HG02884 (cell line): ENCODE measurements around the gene SDCCAG8.

Experiments
- ATAC-seq: cut with Tn5 transposase; IDR thresholded peaks from one replicate; pipeline ENCODE4 v1.9.1; 2021; ENCODE audit warnings: mild to moderate bottlenecking, moderate library complexity; ENCODE audit not compliant: unreplicated experiment

SDCCAG8 gene

DNA sequence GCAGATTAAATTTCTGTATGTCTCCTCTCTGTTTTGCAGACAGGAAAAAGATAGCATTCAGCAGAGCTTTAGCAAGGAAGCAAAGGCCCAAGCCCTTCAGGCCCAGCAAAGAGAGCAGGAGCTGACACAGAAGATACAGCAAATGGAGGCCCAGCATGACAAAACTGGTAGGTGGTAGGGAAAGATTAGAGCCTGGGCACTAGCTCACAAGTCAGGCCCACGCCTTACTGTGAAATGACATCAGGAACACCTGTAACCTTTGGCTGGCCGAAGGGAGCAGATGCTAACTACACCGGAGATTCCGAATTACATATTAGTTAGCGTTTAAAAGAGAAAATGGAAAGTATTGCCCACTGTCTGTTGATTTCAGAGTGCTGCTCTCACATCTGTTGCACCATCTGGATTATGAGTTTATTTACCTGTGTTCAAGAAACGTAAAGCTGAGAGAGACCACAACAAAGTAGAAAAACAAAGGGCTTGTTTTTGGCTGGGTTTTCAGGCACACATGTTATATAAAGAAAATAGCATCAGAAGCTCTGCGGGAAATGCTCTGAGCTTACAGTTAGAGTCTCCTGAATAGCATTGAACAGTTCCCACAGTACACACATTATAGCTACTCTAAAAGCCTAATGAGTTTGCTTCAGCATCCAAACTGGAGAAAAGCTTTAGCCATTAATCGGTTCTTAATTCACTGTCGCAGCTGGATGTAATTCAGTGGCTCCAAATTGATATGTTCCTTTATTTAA lies 160.0 kb downstream of the SDCCAG8 start:
- no peak for ATAC-seq

DNA sequence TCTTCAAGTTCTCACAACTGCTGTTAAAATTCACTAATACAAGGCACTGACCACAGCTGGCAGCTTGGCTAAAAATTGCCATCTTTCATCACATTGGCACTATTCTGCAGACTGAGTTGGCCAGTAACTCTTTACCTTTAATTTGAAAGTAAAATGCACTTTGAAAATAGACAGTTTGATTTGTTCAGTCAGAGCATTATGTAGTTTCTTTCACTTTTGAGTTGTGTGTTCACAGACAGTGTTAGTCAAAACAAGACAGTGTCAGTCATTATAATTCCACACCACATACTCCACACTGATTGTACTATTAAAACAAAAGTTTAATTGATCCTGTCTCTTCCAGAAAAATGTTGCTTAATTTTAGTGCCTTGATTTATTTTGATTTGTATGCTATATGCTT lies 160.7 kb downstream of the SDCCAG8 start:
- ATAC-seq = peak; percentile 79

DNA sequence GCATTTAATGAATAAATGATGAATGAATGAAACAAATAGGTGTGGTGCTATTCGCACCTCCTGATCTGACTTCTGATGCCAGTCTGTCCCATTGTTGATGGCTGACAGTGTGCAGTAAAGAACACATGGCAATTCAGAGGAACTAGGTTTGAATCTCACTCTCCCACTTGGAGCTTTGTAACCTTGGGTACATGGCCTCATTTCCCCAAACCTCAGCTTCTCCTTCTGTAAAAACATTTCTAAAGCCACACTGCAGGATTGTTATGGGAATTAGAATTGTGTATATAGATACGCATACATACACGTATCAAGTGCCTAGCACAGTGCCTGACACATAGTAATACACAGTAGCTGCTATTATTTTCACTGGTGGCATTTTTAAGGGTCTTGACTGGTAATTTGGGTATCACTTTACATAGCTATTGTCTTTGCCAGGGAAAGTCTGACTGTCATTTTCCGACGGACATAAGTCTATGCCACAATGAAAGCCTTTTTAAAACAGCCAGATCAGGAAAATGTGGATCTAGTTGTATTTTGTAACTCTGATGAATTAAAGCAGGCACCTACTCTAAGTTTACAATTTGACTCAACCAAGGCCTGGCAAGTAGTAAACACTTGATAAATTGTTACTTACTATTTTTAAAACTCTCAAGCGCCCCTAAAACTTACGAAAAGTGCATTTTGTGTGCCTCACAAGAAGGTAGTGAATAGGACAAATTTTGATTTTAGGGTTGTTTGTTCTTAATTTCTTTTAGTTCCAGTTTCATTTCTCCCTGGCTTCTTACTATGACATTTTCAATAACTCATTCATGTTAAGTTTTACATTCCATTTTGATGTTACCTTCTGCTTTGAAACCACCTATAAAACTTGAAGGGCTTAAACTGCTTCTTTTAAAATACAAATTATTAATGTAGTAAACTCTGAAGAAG lies 164.4 kb downstream of the SDCCAG8 start:
- ATAC-seq = no peak

DNA sequence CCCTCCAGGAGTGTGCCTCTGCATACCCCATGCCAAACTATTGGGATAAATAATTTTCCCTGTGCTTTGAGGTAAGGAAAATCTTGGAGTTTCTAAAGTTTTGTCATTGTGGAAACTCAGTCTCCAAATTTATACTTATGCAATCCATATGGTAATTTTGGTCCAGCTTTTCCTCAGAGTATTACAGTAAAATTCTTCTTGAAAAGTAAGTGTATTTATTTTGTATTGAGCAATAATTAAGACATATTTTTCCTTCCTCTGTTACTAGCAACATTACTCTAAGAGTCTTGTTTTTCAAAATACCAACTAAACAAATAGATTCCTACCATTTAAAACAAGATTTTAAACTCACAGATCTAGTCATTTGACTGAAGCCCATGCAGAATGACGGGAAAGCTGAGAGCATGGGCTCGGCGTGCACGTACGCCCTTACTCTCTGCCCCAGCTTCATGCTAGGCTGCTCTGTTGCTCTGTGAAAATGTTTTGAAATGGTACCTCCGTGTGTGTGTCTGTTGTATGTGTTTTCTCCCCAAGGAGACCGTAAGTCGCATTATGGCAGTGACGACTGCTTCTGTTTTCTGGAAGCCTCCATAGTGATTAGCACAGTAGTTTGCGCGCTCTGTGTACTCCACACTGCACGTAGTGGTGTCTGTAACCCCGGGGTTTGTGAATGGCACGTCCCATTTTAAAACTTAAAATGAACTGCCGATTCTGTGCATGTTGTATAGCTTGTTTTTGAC lies 165.3 kb downstream of the SDCCAG8 start:
- no peak for ATAC-seq

DNA sequence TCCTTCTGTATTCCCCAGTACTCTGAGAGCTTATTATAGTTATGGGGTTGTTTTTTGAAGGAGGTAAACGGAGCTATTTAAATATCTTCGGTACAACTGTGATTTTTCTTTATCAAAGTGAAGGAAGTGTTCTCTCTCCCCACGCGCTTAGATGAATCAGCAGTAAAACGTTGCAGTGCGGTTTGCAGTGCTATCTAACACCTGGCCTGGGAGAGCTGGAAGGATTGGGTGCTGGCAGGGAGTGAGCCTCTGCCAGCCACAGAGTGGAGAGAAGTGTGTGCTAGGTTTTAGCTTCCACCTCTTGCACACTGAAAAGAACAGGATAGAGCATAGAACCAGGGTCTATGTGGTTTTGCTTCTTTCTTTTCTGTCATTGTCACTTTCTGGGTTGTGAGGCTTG lies 165.9 kb downstream of the SDCCAG8 start:
- peak; percentile 79 for ATAC-seq

DNA sequence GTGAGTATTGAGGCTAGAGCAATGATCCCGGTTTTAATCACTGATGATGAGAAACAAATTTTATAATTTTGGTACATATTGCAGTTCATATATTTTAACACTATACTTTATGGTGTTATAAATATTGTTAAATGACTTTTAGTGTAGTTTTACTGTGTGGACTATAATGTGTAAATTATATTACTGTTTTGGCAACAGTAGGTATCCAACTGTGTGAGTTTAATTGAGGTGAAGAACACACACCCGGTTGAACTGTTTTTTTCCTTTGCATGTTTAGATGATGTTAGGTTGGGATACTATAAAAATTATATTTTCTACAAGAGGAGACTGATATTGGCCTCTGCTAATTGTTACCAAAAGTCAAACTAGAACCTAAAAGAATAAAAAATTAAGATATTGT lies 166.5 kb downstream of the SDCCAG8 start:
- no peak for ATAC-seq

DNA sequence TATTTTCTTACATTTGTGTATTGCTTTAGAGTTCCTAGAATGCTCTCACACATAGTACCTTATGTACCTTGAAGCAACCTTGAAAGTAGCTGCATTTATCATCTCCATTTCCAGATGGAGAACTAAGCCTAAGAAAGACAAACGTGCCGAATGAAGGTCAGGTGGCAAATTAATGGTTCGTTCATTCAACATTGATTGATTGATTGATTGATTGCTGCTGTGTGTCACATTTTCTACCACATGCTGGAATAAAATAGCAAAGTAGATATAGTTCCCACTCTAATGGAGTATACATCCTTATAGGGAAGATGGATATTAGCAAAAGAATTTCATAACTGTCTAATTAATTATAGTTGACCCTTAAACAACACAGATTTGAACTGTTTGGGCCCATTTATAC lies 172.2 kb downstream of the SDCCAG8 start:
- no peak for ATAC-seq

DNA sequence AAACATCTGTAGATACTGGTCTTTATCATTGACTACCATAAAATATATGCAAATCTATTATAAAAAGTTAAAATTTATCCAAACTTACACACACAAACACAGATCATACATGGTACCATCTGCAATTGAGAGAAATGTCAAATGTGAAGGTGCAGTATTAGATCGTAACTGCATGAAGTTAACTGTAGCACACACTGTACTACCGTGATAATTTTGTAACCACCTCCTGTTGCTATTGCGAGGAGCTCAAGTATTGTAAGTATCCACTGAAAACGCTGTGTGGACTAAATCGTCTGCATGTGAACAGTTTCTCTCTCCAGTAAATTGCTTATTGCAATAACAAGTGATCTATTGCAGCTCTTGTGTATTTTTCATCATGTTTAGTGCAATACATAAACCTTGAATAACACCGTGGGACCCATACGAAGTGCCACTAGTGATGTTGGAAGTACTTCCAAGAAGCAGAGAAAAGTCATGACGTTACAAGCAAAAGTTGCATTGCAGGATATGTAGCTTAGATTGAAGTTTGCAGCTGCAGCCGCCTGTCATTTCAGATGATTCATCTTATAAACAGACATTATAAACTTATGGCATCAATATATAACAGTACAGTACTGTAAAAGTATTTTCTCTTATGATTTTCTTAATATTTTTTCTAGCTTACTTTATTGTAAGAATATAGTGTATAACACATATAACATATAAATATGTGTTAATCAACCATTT lies 172.9 kb downstream of the SDCCAG8 start:
- no peak for ATAC-seq

DNA sequence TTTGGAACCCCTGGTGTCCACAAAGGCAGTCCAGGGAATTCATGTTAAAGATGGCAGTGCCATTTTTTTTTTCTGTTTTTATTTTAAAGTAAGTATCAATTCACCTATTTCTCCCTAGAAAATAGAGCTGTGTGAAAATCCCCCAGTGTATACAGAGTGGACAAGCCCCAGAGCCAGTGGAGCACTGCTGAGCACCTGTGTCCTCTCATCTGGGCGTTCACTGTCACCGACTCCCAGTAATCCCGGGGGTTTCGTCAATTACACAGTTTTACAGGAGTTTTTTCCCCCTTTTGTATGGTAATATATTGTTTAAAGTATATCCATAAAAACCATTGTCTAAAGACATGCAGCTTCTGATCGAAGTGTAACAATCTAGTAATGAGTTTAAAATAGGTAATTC lies 175.8 kb downstream of the SDCCAG8 start:
- no peak for ATAC-seq

DNA sequence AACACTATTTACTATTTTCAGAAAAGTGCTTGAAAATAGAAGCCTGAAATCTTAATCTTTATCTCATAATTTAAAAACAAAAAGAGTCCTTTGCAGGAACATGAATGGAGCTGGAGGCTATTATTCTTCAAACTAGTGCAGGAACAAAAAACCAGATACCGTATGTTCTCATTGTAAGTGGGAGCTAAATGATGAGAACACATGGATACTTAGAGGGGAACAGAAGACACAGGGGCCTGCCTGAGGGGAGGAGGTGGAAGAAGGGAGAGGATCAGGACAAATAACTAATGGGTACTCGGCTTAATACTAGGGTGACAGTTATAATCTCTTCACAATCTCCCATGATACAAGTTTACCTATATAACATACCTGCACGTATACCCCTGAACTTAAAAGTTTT lies 176.3 kb downstream of the SDCCAG8 start:
- ATAC-seq = no peak

DNA sequence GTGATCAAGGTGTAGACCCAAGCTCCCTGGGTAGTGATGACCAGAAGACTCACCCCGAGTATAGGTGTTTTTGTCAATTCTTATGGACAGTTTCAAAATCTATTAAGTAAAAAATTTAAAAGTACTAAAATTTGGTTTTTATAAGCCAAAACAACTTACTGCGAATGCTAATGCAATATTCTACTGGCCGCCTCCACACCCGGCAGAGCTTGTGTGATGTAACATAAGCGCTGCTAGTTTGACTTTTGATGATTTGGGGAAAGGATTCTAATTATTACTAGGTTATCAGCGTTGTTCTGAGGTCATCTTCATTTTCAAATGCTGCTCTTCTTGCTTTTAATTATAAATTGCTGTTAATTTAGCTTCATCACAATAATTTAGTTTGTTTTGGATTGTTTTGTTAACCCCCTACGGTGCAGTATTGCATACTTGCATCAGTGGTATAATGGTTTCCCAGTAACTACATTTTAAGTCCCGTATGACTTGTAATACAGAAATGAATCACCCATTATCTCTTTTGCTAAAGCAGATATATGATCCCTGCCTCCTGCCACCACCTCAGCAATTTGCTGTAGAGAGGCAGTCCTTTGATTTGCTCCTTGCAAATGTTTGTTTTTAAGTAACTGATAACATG lies 178.0 kb downstream of the SDCCAG8 start:
- no peak for ATAC-seq

DNA sequence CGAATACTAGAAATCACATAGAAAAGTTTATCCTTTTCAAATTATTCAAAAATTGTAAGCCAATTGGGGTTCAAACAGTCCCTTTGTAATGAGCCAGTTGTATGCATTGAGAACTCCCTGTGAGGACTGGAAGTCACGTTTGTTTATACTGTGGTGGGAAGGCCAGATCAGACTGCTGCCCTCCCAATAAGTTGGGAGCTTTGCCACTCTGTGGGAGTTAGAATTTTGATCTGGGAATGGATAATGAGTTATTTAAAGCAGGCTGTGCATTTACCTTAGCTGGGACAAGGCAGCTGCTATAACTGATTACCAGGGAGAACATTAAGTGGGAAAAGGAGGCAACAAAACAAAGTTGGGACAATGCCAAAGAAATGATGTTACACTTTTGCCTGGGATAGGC lies 178.8 kb downstream of the SDCCAG8 start:
- ATAC-seq = no peak

DNA sequence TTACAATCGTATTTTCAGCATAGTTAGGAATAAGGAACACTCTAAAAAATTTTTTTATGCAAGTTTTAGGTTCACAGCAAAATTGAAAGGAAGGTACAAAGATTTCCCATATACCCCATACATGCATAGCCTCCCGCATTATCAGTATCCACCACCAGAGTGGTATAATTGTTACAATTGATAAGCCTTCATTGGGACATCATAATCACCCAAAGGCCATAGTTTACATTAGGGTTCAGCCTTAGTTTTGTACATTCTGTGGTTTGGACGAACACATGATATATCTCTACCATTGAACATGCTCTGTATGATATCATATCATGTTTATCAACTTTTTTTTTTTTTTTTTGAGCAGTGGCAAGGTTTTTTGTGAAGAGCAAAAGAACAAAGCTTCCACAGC lies 180.0 kb downstream of the SDCCAG8 start:
- ATAC-seq = no peak

DNA sequence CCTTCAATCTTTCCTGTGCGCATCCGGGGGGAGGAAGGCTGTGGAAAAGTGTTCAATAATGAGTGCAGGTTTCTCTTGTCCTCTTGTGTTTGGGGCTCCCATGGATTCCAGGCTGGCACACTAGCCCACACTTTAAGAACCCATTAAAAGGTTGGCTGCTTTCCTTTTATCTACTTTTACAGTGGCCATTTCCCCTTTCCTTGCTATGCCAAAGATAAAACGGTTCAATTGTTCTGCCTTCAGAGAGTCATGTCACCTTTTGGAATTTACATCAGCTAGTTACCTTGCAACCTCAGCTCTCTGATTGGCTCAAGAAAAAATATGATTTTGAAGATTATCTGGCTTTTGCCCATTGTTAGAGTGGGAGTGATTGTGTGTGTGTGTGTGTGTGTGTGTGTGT lies 182.3 kb downstream of the SDCCAG8 start:
- ATAC-seq = no peak

DNA sequence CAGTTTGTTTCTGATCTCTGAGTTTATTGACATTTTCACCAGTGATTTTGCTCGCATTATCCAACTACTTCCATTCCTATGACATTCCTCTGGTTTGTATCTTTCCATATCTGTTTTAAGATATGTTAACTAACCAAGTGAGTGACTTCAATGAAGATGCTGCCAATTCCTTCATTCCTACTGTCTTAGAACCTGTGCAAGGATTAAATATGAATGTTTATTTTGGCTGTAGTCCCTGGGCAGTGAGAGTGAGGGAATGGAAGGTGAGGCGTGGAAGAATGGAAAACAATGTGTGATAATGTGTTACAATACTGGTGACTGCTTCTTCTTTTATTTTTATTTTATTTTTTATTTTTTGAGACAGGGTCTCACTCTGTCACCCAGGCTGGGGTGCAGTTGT lies 183.0 kb downstream of the SDCCAG8 start:
- no peak for ATAC-seq

DNA sequence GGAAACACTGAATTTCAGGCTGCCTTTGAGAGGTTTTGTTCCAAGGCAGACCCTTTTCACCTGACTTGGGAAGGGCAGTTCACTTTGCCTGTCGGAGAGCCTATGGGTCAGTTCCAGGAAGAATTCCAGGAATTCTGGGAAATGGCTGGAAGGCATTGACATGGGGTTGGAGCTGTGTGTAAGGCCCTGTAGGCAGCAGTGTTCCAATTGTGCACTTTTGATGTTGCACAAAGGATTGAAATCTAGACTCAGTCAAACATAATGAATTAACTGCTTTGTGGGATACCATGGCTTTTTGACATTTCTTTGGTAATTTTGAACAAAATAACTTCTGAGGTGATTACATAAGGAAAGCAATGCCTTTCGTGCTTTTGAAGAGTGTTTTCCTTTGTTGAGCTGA lies 184.6 kb downstream of the SDCCAG8 start:
- no peak for ATAC-seq

DNA sequence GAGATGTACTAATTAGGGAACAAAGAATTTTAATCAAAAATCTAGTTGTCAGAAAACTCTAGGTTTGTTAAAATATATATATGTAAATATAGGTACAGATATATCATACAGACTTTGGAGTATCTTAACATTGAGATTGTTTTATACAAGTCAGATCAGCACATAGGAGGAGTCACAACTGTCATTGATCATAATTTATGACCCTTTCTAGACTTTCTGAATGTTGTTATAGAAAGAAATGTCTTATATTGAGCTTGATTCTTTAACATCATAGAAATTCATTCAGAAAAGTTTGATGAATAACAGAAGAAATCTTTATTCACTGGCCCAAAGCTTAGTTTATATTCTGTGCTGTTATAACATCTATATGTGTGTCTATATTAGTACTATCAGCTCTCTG lies 185.8 kb downstream of the SDCCAG8 start:
- no peak for ATAC-seq

DNA sequence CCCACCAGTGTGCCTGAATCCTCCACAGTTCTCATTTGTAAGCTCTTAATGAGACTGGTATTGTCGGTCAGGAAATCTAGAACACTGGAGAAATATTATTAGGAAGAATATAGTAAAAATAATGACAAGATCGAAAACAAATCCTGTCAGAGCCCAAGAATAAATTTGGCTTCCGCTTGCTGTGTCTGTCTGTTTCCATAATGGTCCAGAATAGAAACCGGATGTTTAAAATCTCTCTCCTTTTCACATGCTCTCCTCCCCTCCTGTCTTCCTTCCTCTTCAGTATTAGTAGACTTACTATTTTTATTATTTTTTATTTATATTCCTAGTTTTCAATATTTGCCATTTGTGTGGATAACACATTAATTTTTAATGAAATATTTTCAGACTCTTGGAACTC lies 187.7 kb downstream of the SDCCAG8 start:
- ATAC-seq = no peak

DNA sequence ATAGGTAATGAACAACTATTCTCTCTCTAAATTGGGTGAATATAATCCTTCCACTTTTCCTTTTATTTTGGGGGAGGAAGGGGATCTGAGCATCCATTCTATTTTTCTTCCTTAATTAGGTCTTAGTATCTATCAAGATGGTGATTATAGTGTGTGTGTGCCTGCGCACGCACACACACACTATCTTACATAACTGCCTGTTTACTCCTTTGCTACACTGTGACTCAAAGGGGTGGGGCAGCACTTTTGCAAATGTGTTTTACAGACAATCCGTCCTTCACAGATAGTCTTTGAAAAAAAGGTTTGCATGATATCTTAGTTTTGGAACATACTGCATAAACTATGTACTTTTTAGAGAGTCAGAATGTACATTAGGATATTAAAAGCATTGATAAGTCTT lies 191.5 kb downstream of the SDCCAG8 start:
- no peak for ATAC-seq

DNA sequence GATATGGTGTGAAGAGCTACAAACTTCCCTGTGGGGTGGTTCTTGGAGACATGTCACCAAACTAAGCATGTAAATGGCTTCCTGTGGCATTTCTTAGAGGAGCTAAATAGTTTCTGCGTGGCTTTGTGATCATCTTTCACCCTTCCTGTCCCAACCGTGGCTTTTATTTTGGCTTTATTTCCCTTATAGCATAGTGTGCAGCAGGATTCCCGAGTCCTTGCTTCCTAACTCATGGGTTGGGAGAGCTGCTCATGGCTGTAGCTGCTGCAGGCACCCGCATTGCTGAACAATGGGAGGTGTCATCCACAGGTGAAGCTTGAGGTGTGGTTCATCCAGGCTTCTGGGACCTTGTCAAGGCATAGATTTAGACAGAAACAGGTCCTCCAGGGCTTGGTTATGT lies 192.0 kb downstream of the SDCCAG8 start:
- no peak for ATAC-seq
